Measurements from ENCODE around the gene CD58.

DNA sequence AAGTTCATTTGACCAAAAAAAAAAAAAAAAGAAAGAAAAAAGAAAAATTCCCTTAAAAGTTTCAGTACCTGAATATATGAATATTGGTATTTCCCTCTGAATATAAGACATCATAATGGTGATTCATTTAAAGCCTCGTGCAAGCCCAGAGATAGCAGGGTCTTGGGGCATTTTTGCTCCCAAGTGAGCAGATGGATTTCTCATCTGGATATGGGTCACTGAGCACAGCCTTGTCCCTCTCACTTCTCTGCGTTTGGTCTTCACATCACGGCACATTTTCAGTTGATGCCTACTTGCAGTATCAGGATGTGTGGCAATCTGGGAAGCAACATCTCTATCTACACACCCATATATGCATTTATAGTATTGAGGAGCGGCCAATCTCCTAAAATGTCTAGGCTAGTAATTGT, 12.7 kb downstream of the CD58 start:
- TF ChIP-seq, protein P1, sequence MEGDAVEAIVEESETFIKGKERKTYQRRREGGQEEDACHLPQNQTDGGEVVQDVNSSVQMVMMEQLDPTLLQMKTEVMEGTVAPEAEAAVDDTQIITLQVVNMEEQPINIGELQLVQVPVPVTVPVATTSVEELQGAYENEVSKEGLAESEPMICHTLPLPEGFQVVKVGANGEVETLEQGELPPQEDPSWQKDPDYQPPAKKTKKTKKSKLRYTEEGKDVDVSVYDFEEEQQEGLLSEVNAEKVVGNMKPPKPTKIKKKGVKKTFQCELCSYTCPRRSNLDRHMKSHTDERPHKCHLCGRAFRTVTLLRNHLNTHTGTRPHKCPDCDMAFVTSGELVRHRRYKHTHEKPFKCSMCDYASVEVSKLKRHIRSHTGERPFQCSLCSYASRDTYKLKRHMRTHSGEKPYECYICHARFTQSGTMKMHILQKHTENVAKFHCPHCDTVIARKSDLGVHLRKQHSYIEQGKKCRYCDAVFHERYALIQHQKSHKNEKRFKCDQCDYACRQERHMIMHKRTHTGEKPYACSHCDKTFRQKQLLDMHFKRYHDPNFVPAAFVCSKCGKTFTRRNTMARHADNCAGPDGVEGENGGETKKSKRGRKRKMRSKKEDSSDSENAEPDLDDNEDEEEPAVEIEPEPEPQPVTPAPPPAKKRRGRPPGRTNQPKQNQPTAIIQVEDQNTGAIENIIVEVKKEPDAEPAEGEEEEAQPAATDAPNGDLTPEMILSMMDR (IDR thresholded peaks at IDR 0.05 in 2 of 3, conservative IDR thresholded peaks at IDR 0.05 in 1 of 3; ENCODE audit: insufficient read depth in 2 of 3, low read depth in 1 of 3, low read length in 3 of 3): no peak
- TF ChIP-seq POLR2A (conservative IDR thresholded peaks at IDR 0.05) (no peak), ZFPM2 (CRISPR knock-in tag; IDR thresholded peaks at IDR 0.05) (no peak)
